H9 (cell line): Measurements from ENCODE around the gene F13B. TPM values are rescaled to one million over a fixed set of nuclear protein-coding genes. Genes with fewer than 3 reads are reported as not detected.
A peak's percentile ranks its signal among the peaks of the same experiment; 100 is the strongest.
"Not testable (repeated sequence)": the region's sequence is repeated elsewhere in the genome, so short reads cannot be mapped to it uniquely, and the experiment has no call there.

Experiments used
- DNase-seq: peaks from one replicate; pipeline ENCODE4 v3.0.0-alpha.2; 2017
- H2AFZ ChIP-seq: one replicate; pipeline ENCODE4 v1.6.1; 2013; ENCODE audit warnings: mild to moderate bottlenecking, low read length, control low read depth, moderate library complexity
- H2AK5ac ChIP-seq: 2 replicates; pipeline ENCODE4 v1.6.1; 2013; ENCODE audit warnings: low read length, control low read depth, mixed read lengths; ENCODE audit not compliant: insufficient read length
- H2BK120ac ChIP-seq: one replicate; pipeline ENCODE4 v1.6.1; 2013; ENCODE audit warnings: low read depth, mild to moderate bottlenecking, low read length, control low read depth, inconsistent platforms; ENCODE audit not compliant: poor library complexity, severe bottlenecking
- H2BK12ac ChIP-seq: 2 replicates; pipeline ENCODE4 v1.6.1; 2013; ENCODE audit warnings: low read length, control low read depth, mixed read lengths, low read depth; ENCODE audit not compliant: insufficient read length
- H2BK15ac ChIP-seq: 2 replicates; pipeline ENCODE4 v1.6.1; 2013; ENCODE audit warnings: low read depth, low read length, control low read depth
- H2BK20ac ChIP-seq: one replicate; pipeline ENCODE4 v1.6.1; 2013; ENCODE audit warnings: low read depth, mild to moderate bottlenecking, low read length, control low read depth, inconsistent platforms; ENCODE audit not compliant: poor library complexity, severe bottlenecking
- H2BK5ac ChIP-seq: 2 replicates; pipeline ENCODE4 v1.6.1; 2013; ENCODE audit warnings: low read length, control low read depth, mixed read lengths; ENCODE audit not compliant: insufficient read length
- H3K14ac ChIP-seq: 2 replicates; pipeline ENCODE4 v1.6.1; 2013; ENCODE audit warnings: low read length, control low read depth; ENCODE audit not compliant: insufficient read depth
- H3K18ac ChIP-seq: 2 replicates; pipeline ENCODE4 v1.6.1; 2013; ENCODE audit warnings: low read depth, mild to moderate bottlenecking, mixed read lengths, low read length, control low read depth; ENCODE audit not compliant: insufficient read length
- H3K23ac ChIP-seq: 2 replicates; pipeline ENCODE4 v1.6.1; 2013; ENCODE audit warnings: low read length, control low read depth, mixed read lengths, low read depth; ENCODE audit not compliant: insufficient read length
- H3K23me2 ChIP-seq: 2 replicates; pipeline ENCODE4 v1.6.1; 2013; ENCODE audit warnings: low read depth, mild to moderate bottlenecking, mixed read lengths, low read length, control low read depth; ENCODE audit not compliant: insufficient read length, poor library complexity, severe bottlenecking
- H3K27ac ChIP-seq: 2 replicates; pipeline ENCODE4 v1.5.1; 2013; ENCODE audit warnings: low read length, control low read depth, mixed read lengths, low read depth; ENCODE audit not compliant: insufficient read length
- H3K27me3 ChIP-seq: 2 replicates; pipeline ENCODE4 v1.6.1; 2013; ENCODE audit warnings: low read length, control low read depth, inconsistent platforms; ENCODE audit not compliant: insufficient read depth
- H3K4ac ChIP-seq: 2 replicates; pipeline ENCODE4 v1.6.1; 2013; ENCODE audit warnings: low read depth, mild to moderate bottlenecking, control low read depth, inconsistent platforms, low read length, moderate library complexity
- H3K4me1 ChIP-seq: 2 replicates; pipeline ENCODE4 v1.6.1; 2013; ENCODE audit warnings: low read length, control low read depth, inconsistent platforms; ENCODE audit not compliant: insufficient read depth
- H3K4me2 ChIP-seq: 2 replicates; pipeline ENCODE4 v1.6.1; 2013; ENCODE audit warnings: low read length, control low read depth, mixed read lengths; ENCODE audit not compliant: insufficient read length, insufficient read depth
- H3K56ac ChIP-seq: 2 replicates; pipeline ENCODE4 v1.6.1; 2013; ENCODE audit warnings: low read depth, mild to moderate bottlenecking, mixed read lengths, low read length, control low read depth; ENCODE audit not compliant: insufficient read length
- H3K79me1 ChIP-seq: 2 replicates; pipeline ENCODE4 v1.6.1; 2013; ENCODE audit warnings: low read depth, mild to moderate bottlenecking, moderate library complexity, low read length, control low read depth, inconsistent platforms; ENCODE audit not compliant: insufficient read depth, poor library complexity, severe bottlenecking
- H3K79me2 ChIP-seq: 2 replicates; pipeline ENCODE4 v1.6.1; 2013; ENCODE audit warnings: low read length, control low read depth, inconsistent platforms; ENCODE audit not compliant: insufficient read depth
- H3K9ac ChIP-seq: 2 replicates; pipeline ENCODE4 v1.6.1; 2013; ENCODE audit warnings: low read length, control low read depth, mixed read lengths; ENCODE audit not compliant: insufficient read length; ENCODE audit errors: extremely low read depth
- H3K9me3 ChIP-seq: one replicate; pipeline ENCODE4 v1.6.1; 2013; ENCODE audit warnings: low read depth, low read length, inconsistent platforms; ENCODE audit not compliant: control insufficient read depth
- H3T11ph ChIP-seq: one replicate; pipeline ENCODE4 v1.6.1; 2013; ENCODE audit warnings: mild to moderate bottlenecking, low read length, control low read depth, inconsistent platforms
- H4K20me1 ChIP-seq: one replicate; pipeline ENCODE4 v1.6.1; 2013; ENCODE audit not compliant: control insufficient read depth, insufficient read length, insufficient read depth
- H4K5ac ChIP-seq: 2 replicates; pipeline ENCODE4 v1.6.1; 2013; ENCODE audit warnings: low read depth, mild to moderate bottlenecking, mixed read lengths, low read length, control low read depth; ENCODE audit not compliant: insufficient read length
- H4K8ac ChIP-seq: replicated peaks from 2 replicates; pipeline ENCODE4 v1.6.1; 2013; ENCODE audit warnings: low read length, control low read depth, mixed read lengths, low read depth; ENCODE audit not compliant: insufficient read length
- H4K91ac ChIP-seq: 2 replicates; pipeline ENCODE4 v1.6.1; 2013; ENCODE audit warnings: low read depth, mild to moderate bottlenecking, moderate library complexity, mixed read lengths, low read length, control low read depth; ENCODE audit not compliant: insufficient read length
- H3K27ac Mint-ChIP-seq, 3 experiments: 2 replicates in 2 of 3; 3 replicates in 1 of 3; pipeline ENCODE4 v1.8.0; 2020 to 2021; ENCODE audit warnings: mixed read lengths in 3 of 3, mild to moderate bottlenecking in 1 of 3, moderate library complexity in 1 of 3
- H3K27me3 Mint-ChIP-seq: 2 replicates; pipeline ENCODE4 v1.8.0; 2021; ENCODE audit warnings: low read depth, mild to moderate bottlenecking, moderate library complexity, mixed read lengths
- H3K36me3 Mint-ChIP-seq, 3 experiments: 2 replicates in 2 of 3; 3 replicates in 1 of 3; pipeline ENCODE4 v1.8.0; 2020 to 2021; ENCODE audit warnings: low read depth in 3 of 3, mixed read lengths in 3 of 3; ENCODE audit not compliant: insufficient read depth in 1 of 3
- H3K4me1 Mint-ChIP-seq, 2 experiments: 2 replicates each; pipeline ENCODE4 v1.8.0; 2020; ENCODE audit warnings: mixed read lengths in 2 of 2
- H3K4me3 Mint-ChIP-seq, 2 experiments: 2 replicates in 1 of 2; 3 replicates in 1 of 2; pipeline ENCODE4 v1.8.0; 2020 to 2021; ENCODE audit warnings: mild to moderate bottlenecking in 2 of 2, mixed read lengths in 2 of 2, moderate library complexity in 1 of 2
- H3K9me3 Mint-ChIP-seq, 2 experiments: 2 replicates in 1 of 2; 3 replicates in 1 of 2; pipeline ENCODE4 v1.8.0; 2020; ENCODE audit warnings: mild to moderate bottlenecking in 2 of 2, mixed read lengths in 2 of 2, moderate library complexity in 1 of 2
- WGBS: extraction: QIAGEN DNeasy Blood & Tissue Kit; methylation state at CpG from one replicate; pipeline ENCODE4 v1.1.7; 2013; ENCODE audit warnings: missing lambda C conversion rate, low lambda C conversion rate, mixed read lengths; ENCODE audit not compliant: insufficient read length; ENCODE audit errors: extremely low coverage; 5-methylcytosine and 5-hydroxymethylcytosine counted together
- total RNA-seq: library from RNA; stranded (reverse); gene quantifications from 2 replicates; pipeline ENCODE4 v1.2.1, GENCODE V29; 2021
- TF ChIP-seq, protein P1 (sequence below): fragments of 200-600 bp; sonication (generic); conservative IDR thresholded peaks from 3 replicates; pipeline ENCODE4 v1.8.0; 2021; ENCODE audit warnings: antibody characterized with exemption, mild to moderate bottlenecking

The F13B gene
- total RNA-seq, 1 experiment from 2014 or later: not detected

DNA sequence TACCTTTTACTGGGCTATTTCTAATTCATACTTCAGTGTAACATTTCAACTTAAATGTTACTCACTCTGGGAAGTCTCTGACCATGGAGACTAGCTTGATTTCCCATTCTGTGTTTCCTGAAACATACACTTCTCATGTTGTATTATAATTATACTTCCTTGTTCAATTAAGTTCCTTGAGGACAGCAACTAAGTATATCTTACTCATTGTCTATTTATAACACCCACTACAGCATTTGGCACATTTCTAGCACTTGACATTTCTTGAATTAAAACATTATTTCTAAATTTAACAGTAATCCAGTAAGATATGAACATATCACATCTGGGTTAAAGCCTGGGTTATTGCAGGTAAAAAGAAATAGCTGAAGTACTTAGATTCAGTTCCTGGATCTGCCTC is 32.4 kb upstream of the F13B start:
- TF ChIP-seq, protein P1, sequence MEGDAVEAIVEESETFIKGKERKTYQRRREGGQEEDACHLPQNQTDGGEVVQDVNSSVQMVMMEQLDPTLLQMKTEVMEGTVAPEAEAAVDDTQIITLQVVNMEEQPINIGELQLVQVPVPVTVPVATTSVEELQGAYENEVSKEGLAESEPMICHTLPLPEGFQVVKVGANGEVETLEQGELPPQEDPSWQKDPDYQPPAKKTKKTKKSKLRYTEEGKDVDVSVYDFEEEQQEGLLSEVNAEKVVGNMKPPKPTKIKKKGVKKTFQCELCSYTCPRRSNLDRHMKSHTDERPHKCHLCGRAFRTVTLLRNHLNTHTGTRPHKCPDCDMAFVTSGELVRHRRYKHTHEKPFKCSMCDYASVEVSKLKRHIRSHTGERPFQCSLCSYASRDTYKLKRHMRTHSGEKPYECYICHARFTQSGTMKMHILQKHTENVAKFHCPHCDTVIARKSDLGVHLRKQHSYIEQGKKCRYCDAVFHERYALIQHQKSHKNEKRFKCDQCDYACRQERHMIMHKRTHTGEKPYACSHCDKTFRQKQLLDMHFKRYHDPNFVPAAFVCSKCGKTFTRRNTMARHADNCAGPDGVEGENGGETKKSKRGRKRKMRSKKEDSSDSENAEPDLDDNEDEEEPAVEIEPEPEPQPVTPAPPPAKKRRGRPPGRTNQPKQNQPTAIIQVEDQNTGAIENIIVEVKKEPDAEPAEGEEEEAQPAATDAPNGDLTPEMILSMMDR: no peak

DNA sequence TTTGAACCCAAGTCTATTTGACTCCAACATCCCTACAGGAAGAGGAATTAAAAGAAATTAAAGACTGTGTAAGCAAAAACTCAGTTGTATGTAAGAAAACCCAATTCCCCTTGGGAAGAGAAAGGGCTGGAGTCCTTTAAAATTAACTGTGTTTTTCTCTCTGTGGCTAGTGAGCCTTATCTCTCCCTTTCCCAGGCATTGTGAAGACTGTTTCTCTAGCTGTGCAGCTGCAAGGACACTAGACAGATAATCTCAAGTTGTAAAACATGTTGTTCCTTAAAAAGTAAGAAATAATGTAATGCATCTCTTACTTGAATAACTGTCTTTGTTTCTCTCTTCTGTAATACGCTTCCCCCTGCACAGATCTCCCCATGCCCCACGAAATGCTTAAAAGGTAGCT is 29.9 kb upstream of the F13B start:
- WGBS: no CpG with 5 or more reads among the region's 2 CpGs
- H4K8ac ChIP-seq, H3K4me3 Mint-ChIP-seq, H4K20me1 ChIP-seq, H4K91ac ChIP-seq, H3K56ac ChIP-seq, H3K4me2 ChIP-seq, H2BK120ac ChIP-seq, H3K4me1 Mint-ChIP-seq, DNase-seq, H2AFZ ChIP-seq, H3K27me3 Mint-ChIP-seq, H4K5ac ChIP-seq, H3K27me3 ChIP-seq, H3K79me1 ChIP-seq, H3K27ac ChIP-seq, H3K9ac ChIP-seq, H3K14ac ChIP-seq, H3K9me3 ChIP-seq, H3K23me2 ChIP-seq, H3K79me2 ChIP-seq, H3T11ph ChIP-seq, H3K23ac ChIP-seq, H2AK5ac ChIP-seq, H2BK5ac ChIP-seq, H2BK15ac ChIP-seq, H3K4me1 ChIP-seq, H2BK12ac ChIP-seq, H2BK20ac ChIP-seq, H3K4ac ChIP-seq, H3K18ac ChIP-seq: not testable (repeated sequence)
- peaks cover 8 to 10% of the 10 kb centered on the region in 2 experiments for H3K9me3 Mint-ChIP-seq
- peaks cover 11 to 52% (median 43%) of the 10 kb centered on the region in 3 experiments; a peak in 6 of 7 replicates for H3K36me3 Mint-ChIP-seq
- peak overlapping the region in 2 of 3 experiments; percentile 7 to 27; a peak in 3 of 7 replicates for H3K27ac Mint-ChIP-seq

More for the DNA sequence above, 32.4 kb upstream of the F13B start:
- no peak overlapping the region for H3T11ph ChIP-seq
- no peak overlapping the region for H2BK15ac ChIP-seq
- no peak overlapping the region for H2BK120ac ChIP-seq
- H2AFZ ChIP-seq: no peak overlapping the region
- H3K23me2 ChIP-seq: no peaks in the 10 kb centered on the region
- Mint-ChIP-seq H3K27me3 (no peaks in the 10 kb centered on the region), H3K4me3 (no peak overlapping the region), H3K4me1 (peaks cover 3 to 15% of the 10 kb centered on the region in 2 experiments; a peak in 2 of 4 replicates), H3K36me3 (peaks cover 32 to 56% (median 50%) of the 10 kb centered on the region in 3 experiments), H3K9me3 (peaks cover 33 to 35% of the 10 kb centered on the region in 2 experiments), H3K27ac (no peak overlapping the region)
- H3K14ac ChIP-seq: no peak overlapping the region
- H3K27ac ChIP-seq: no peak overlapping the region
- no peak overlapping the region for H3K4me2 ChIP-seq
- H3K79me2 ChIP-seq: no peaks in the 10 kb centered on the region
- no peak overlapping the region for H3K9ac ChIP-seq
- no peak overlapping the region for H4K8ac ChIP-seq
- no peak for DNase-seq
- peaks cover 22% of the 10 kb centered on the region for H3K9me3 ChIP-seq
- no peak overlapping the region for H3K4ac ChIP-seq
- H3K18ac ChIP-seq: no peak overlapping the region
- no peak overlapping the region for H2BK12ac ChIP-seq
- H2AK5ac ChIP-seq: no peak overlapping the region
- H4K20me1 ChIP-seq: no peaks in the 10 kb centered on the region
- H3K23ac ChIP-seq: no peak overlapping the region
- no peak overlapping the region for H3K56ac ChIP-seq
- H3K27me3 ChIP-seq: no peaks in the 10 kb centered on the region
- H4K5ac ChIP-seq: no peak overlapping the region
- no peak overlapping the region for H2BK20ac ChIP-seq
- no peaks in the 10 kb centered on the region for H3K4me1 ChIP-seq
- H2BK5ac ChIP-seq: no peak overlapping the region
- no peak overlapping the region for H4K91ac ChIP-seq
- no peaks in the 10 kb centered on the region for H3K79me1 ChIP-seq
